Measurements from ENCODE around the gene KIF4A. TPM values are rescaled to one million over a fixed set of nuclear protein-coding genes. Genes with fewer than 3 reads are reported as not detected.

Gene KIF4A
- total RNA-seq, 2 donors from 2014 or later: 27.6 to 40.6 TPM

- Histone ChIP-seq H3K27me3 (ENCODE audit: control insufficient read depth, insufficient read depth, low read length, poor library complexity, severe bottlenecking) (no peaks in the 10 kb centered on the region), H3K36me3 (ENCODE audit: control insufficient read depth, insufficient read depth, low read length) (no peaks in the 10 kb centered on the region), H3K4me1 (ENCODE audit: control insufficient read depth, insufficient read depth, low read length) (no peaks in the 10 kb centered on the region), H3K9me3 (ENCODE audit: control insufficient read depth, low read length) (no peaks in the 10 kb centered on the region), H3K27ac (ENCODE audit: low read depth, low read length) (no peak overlapping the region), H3K9ac (ENCODE audit: extremely low read depth, low read length, poor library complexity, severe bottlenecking) (no peak overlapping the region), H3K4me3 (ENCODE audit: low read length) (no peak overlapping the region)
- DNase-seq: no peak
- H3K27ac Mint-ChIP-seq: no peak overlapping the region
- H3K27me3 Mint-ChIP-seq (ENCODE audit: insufficient read depth): no peaks in the 10 kb centered on the region
- H3K36me3 Mint-ChIP-seq (ENCODE audit: low read depth): no peaks in the 10 kb centered on the region
- 94% methylated on average over 3 of the region's 6 CpGs; no CpG with 5 or more reads in 1 of the 2 experiments for WGBS, 2 experiments (ENCODE audit: insufficient coverage in 1 of 2, insufficient read length in 1 of 2)
- peaks cover 39% of the 10 kb centered on the region for H3K9me3 Mint-ChIP-seq
- peaks cover 6% of the 10 kb centered on the region for H3K4me1 Mint-ChIP-seq
- TF ChIP-seq CTCF (conservative IDR thresholded peaks at IDR 0.05): no peak
- no peak overlapping the region for H3K4me3 Mint-ChIP-seq
Observed at GRCh38 chrX:70244881-70245280, 45.0 kb upstream of the KIF4A start.

GRCh38 chrX:70247252-70247651 is 42.7 kb upstream of the KIF4A start:
- H3K4me1 Mint-ChIP-seq: peaks cover 8% of the 10 kb centered on the region
- no peaks in the 10 kb centered on the region for H3K27me3 Mint-ChIP-seq (ENCODE audit: insufficient read depth)
- DNase-seq: no peak
- H3K9me3 Mint-ChIP-seq: peaks cover 50% of the 10 kb centered on the region
- H3K27ac ChIP-seq (ENCODE audit: low read depth, low read length): no peak overlapping the region
- no peaks in the 10 kb centered on the region for H3K27me3 ChIP-seq (ENCODE audit: control insufficient read depth, insufficient read depth, low read length, poor library complexity, severe bottlenecking)
- no peaks in the 10 kb centered on the region for H3K36me3 Mint-ChIP-seq (ENCODE audit: low read depth)
- H3K4me3 ChIP-seq (ENCODE audit: low read length): no peak overlapping the region
- no peak overlapping the region for H3K4me3 Mint-ChIP-seq
- TF ChIP-seq CTCF (conservative IDR thresholded peaks at IDR 0.05): no peak
- WGBS, 2 experiments (ENCODE audit: insufficient coverage in 1 of 2, insufficient read length in 1 of 2): 86% methylated on average over 1 of the region's 2 CpGs; no CpG with 5 or more reads in 1 of the 2 experiments
- no peaks in the 10 kb centered on the region for H3K9me3 ChIP-seq (ENCODE audit: control insufficient read depth, low read length)
- no peak overlapping the region for H3K9ac ChIP-seq (ENCODE audit: extremely low read depth, low read length, poor library complexity, severe bottlenecking)
- no peaks in the 10 kb centered on the region for H3K4me1 ChIP-seq (ENCODE audit: control insufficient read depth, insufficient read depth, low read length)
- H3K27ac Mint-ChIP-seq: no peak overlapping the region
- H3K36me3 ChIP-seq (ENCODE audit: control insufficient read depth, insufficient read depth, low read length): no peaks in the 10 kb centered on the region

- no peak for TF ChIP-seq CTCF (conservative IDR thresholded peaks at IDR 0.05)
- H3K9me3 Mint-ChIP-seq: peaks cover 63% of the 10 kb centered on the region
Observed at GRCh38 chrX:70252491-70252890, 37.4 kb upstream of the KIF4A start.

More at GRCh38 chrX:70252491-70252890, 37.4 kb upstream of the KIF4A start:
- no peak overlapping the region for H3K4me3 Mint-ChIP-seq
- H3K27ac Mint-ChIP-seq: no peak overlapping the region
- Histone ChIP-seq H3K27ac (ENCODE audit: low read depth, low read length) (no peak overlapping the region), H3K4me1 (ENCODE audit: control insufficient read depth, insufficient read depth, low read length) (peaks cover 2% of the 10 kb centered on the region), H3K9me3 (ENCODE audit: control insufficient read depth, low read length) (no peaks in the 10 kb centered on the region), H3K9ac (ENCODE audit: extremely low read depth, low read length, poor library complexity, severe bottlenecking) (no peak overlapping the region), H3K27me3 (ENCODE audit: control insufficient read depth, insufficient read depth, low read length, poor library complexity, severe bottlenecking) (no peaks in the 10 kb centered on the region), H3K4me3 (ENCODE audit: low read length) (no peak overlapping the region), H3K36me3 (ENCODE audit: control insufficient read depth, insufficient read depth, low read length) (no peaks in the 10 kb centered on the region)
- H3K4me1 Mint-ChIP-seq: peaks cover 25% of the 10 kb centered on the region
- no peak for DNase-seq
- no peaks in the 10 kb centered on the region for H3K27me3 Mint-ChIP-seq (ENCODE audit: insufficient read depth)
- H3K36me3 Mint-ChIP-seq (ENCODE audit: low read depth): no peaks in the 10 kb centered on the region
- 89 to 100% methylated on average over 1 to 2 of the region's 2 CpGs for WGBS, 2 experiments (ENCODE audit: insufficient coverage in 1 of 2, insufficient read length in 1 of 2)
